ENCODE measurements around the gene EPHA4.

EPHA4 gene

GRCh38 chr2:221567809-221568208 lies 4.3 kb downstream of the EPHA4 start:
- DNase-seq (ENCODE audit: low spot score) = no peak
- TF ChIP-seq, protein P1, sequence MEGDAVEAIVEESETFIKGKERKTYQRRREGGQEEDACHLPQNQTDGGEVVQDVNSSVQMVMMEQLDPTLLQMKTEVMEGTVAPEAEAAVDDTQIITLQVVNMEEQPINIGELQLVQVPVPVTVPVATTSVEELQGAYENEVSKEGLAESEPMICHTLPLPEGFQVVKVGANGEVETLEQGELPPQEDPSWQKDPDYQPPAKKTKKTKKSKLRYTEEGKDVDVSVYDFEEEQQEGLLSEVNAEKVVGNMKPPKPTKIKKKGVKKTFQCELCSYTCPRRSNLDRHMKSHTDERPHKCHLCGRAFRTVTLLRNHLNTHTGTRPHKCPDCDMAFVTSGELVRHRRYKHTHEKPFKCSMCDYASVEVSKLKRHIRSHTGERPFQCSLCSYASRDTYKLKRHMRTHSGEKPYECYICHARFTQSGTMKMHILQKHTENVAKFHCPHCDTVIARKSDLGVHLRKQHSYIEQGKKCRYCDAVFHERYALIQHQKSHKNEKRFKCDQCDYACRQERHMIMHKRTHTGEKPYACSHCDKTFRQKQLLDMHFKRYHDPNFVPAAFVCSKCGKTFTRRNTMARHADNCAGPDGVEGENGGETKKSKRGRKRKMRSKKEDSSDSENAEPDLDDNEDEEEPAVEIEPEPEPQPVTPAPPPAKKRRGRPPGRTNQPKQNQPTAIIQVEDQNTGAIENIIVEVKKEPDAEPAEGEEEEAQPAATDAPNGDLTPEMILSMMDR (IDR thresholded peaks at IDR 0.05; ENCODE audit: extremely low read depth, missing control alignments) = no peak

GRCh38 chr2:221567231-221567760 lies 4.8 kb downstream of the EPHA4 start:
- no peak for DNase-seq (ENCODE audit: low spot score)
- TF ChIP-seq, protein P1 (IDR thresholded peaks at IDR 0.05; ENCODE audit: extremely low read depth, missing control alignments) = no peak

DNA sequence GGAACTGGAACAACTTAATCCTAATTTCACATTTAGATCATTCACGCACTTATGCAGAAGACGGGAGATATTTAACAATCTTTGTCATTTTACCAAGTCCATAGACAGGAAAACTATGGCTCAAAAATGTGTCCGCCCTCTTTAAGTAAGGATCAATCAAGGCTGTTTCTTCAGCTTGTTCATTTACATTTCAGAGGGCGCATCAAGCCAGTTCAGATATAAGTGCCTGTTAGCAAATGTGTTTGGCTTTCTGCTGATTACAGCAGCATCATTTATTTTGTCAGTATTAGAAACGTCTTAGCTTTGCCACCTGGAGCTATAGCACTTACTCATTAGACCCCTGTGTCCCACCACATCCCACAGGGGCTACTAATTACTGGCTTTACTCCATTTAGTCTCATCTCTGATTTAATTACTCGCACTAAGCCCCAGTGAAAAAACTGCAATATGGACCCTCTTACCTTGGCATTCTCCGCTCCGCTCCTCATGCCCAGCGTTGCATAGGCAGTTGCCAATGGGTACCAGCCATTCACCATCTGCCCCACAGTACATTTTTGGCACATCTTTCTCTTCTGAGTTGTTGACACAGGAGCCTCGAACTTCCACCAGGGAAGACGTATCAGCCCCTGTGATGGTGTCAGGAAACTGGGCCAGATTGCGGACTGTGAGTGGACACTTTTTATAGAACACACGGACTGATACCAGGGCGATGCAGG lies 8.7 kb downstream of the EPHA4 start:
- no peak for DNase-seq (ENCODE audit: low spot score)

GRCh38 chr2:221562226-221562625 lies 9.9 kb downstream of the EPHA4 start:
- TF ChIP-seq, protein P1 (IDR thresholded peaks at IDR 0.05; ENCODE audit: extremely low read depth, missing control alignments) = no peak
- no peak for DNase-seq (ENCODE audit: low spot score)

More for the DNA sequence above, 8.7 kb downstream of the EPHA4 start:
- TF ChIP-seq, protein P1 (IDR thresholded peaks at IDR 0.05; ENCODE audit: extremely low read depth, missing control alignments) = no peak

- TF ChIP-seq, protein P1 (IDR thresholded peaks at IDR 0.05; ENCODE audit: extremely low read depth, missing control alignments) = no peak
- no peak for DNase-seq (ENCODE audit: low spot score)
Measured at GRCh38 chr2:221561770-221562169, 10.3 kb downstream of the EPHA4 start.

DNA sequence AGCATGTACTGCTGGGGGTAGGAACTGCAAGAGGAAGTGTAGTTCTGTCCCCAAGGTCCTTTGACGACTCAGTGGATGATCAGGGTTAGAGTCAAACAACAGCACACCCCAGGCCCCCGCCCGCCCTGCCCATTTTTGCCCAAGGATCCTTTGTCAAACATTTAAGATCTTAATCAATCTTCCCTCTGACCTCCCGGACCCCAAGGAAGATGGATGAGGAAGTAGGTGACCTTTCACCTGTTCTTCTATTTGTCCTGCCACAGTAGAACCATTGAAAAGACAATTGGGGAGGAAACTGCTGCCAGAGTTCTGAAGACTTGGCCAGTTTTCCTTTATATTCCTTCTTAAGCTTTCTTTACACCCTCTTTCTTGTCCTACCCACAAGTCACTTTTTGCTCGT lies 12.1 kb downstream of the EPHA4 start:
- TF ChIP-seq, protein P1 (IDR thresholded peaks at IDR 0.05; ENCODE audit: extremely low read depth, missing control alignments) = no peak
- DNase-seq (ENCODE audit: low spot score) = no peak

- TF ChIP-seq, protein P1 (IDR thresholded peaks at IDR 0.05; ENCODE audit: extremely low read depth, missing control alignments) = no peak
- DNase-seq (ENCODE audit: low spot score) = no peak
Measured at GRCh38 chr2:221558107-221558506, 14.0 kb downstream of the EPHA4 start.
